ENCODE data around the gene HPCAL1. TPM values are rescaled to one million over a fixed set of nuclear protein-coding genes. Genes with fewer than 3 reads are reported as not detected.

HPCAL1 gene
- total and polyA plus RNA-seq, 5 experiments from 2014 or later: 71.5 to 122 (median 86.2) TPM

DNA sequence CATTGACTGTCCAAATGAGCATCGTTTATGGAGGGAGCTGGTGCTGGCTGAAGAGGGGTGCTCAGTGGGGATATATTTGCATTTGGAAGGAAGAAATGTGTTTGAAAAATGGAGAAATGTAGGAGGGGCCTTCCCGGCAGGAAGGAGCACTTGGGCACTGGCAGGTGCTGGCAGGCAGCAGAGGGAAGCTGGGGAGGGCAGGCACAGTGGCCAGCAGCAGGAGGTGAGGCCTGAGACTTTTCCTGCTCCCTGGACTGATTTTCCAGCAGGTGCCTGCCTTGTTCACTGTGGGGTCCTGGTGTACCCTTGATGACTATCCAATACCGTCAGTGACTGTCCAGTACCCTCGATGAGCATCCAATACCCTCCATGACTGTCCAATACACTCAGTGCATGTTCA lies 20.8 kb upstream of the HPCAL1 start:
- Mint-ChIP-seq H3K27me3 (no peaks in the 10 kb centered on the region), H3K4me3 (no peak overlapping the region), H3K27ac (no peak overlapping the region), H3K36me3 (no peaks in the 10 kb centered on the region), H3K4me1 (peaks cover 8 to 34% (median 16%) of the 10 kb centered on the region in 4 donors), H3K9me3 (no peaks in the 10 kb centered on the region)
- POLR2A ChIA-PET: no interaction called here
- DNase-seq (peak in 1 of 10 donors; percentile 18), ATAC-seq (no peak)

DNA sequence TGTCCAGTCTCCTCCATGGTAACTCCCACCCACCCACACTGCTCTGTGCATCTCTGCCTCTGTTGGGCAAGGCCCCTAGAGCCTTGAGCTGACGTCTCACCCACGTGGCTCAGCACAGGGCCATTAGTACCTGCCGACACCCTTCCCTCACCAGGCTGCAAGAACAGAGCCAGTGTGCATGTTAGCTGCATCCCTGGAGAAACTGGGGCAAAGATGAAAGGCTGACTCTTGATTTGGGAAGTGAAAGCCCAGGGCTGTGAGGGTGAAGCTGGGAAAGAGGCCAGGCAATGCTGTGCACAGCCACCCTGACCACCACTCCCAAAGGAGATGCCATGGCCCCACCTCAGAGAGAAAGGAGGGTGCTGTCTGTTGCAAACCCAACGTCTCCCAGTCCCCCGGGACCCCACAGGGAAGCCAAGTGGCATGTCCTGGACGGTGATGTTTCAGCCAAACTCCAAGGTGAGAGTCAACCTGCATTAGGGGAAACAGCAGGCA lies 20.0 kb upstream of the HPCAL1 start:
- Mint-ChIP-seq H3K27me3 (no peaks in the 10 kb centered on the region), H3K4me1 (peaks cover 8 to 28% (median 11%) of the 10 kb centered on the region in 4 donors), H3K27ac (no peak overlapping the region), H3K4me3 (no peak overlapping the region), H3K9me3 (no peaks in the 10 kb centered on the region), H3K36me3 (no peaks in the 10 kb centered on the region)
- peak in 1 of 10 donors; percentile 19 for DNase-seq
- POLR2A ChIA-PET: no interaction called here
- ATAC-seq: no peak

DNA sequence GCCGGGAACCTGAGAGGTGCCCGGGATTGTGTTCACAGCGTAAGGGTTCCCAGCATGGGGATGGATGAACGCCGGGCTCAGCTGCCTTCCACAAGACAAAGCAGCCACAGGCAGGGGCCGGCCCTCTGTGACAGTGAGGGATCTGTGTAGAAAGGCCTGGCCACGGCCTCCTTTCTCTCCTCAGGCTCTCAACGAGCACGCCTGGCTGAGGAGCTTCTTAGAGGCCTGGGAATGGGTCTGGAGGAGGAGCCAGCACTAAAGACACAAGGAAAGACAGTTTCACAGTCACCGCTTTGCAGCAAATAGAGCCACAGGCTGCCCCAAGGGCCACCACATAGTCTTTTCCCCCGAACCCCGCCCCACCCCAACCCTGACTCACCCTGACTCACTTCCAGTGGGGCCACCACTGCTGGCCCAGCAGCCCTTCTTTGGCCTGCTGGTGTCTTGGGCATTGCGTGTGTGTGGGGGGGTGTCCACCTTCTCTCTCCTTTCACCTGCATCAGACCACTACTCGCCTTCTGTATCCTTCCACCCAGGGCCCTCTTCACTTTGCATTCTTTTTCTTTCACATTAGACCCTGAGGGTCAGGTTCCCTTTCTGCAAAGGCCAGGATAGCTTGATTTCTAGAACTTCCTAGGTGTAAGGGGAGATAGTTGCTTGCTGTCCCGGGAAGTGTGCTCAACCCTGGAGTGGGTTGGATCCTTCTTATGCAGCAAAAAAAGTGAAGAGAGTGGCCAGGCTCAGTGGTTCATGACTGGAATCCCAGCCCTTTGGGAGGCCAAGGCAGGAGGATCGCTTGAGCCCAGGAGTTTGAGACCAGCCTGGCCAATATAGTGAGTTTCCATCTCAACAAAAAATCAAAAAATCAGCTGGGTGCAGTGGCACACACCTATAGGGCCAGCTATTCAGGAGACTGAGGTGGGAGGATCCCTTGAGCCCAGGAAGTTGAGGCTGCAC lies 19.3 kb upstream of the HPCAL1 start:
- peaks cover 4 to 23% (median 6%) of the 10 kb centered on the region in 4 donors for H3K4me1 Mint-ChIP-seq
- peak in 1 of 10 donors; percentile 40 for DNase-seq
- POLR2A ChIA-PET: interaction anchor here (0.6 to 3.7 kb wide), 4 partner anchors 12 to 93 kb away, joined by 3 to 25 read pairs (median 4); partner anchors contain the start of gene HPCAL1

DNA sequence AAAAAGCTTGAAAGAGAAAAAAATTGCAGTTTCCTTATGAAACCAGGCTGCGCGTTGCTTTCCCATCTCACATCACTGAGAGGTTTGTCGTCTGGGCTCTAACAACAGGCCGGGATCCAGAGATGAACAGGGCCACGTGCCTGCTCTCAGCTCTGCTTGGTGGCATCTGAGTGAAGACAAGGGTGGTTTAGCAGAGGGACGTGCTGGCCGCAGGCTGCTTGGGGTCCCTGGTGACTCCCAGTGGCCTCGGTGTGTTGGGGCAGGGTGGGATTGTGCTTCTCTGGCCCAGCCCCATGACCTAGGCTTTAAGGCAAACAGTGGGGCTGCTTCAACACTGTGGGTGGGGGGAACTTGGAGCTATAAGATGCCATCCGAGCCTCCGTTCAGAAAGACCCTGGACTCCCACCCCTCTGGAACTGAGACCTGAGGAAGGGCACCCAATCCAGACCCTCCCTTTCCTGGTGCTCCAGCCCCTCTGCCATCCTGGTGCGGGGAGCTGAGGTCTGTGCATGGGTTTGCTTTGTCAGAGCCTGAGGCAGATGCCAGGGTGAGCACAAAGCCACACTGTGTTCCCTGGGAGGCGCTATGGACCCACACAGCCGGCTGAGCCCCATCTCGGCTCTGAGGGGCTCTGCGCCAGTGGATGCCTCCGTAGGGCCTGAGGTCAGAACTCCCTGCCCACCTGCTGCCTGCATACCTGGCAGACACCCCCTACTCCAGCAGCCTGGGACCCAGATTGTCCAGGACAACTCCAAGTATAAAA lies 18.4 kb upstream of the HPCAL1 start:
- DNase-seq (peak in 1 of 10 donors; percentile 44), ATAC-seq (no peak)
- H3K4me1 Mint-ChIP-seq: peaks cover 0 to 17% (median under 1%) of the 10 kb centered on the region in 4 donors
- no peak overlapping the region for H3K27ac Mint-ChIP-seq
- no peaks in the 10 kb centered on the region for H3K27me3 Mint-ChIP-seq
- no peak overlapping the region for H3K4me3 Mint-ChIP-seq
- POLR2A ChIA-PET: interaction anchor here (0.6 to 3.7 kb wide), 5 partner anchors 13 to 134 kb away, joined by 3 to 25 read pairs (median 4); partner anchors contain the start of gene HPCAL1
- no peaks in the 10 kb centered on the region for H3K36me3 Mint-ChIP-seq
- no peaks in the 10 kb centered on the region for H3K9me3 Mint-ChIP-seq

More for the DNA sequence above, 19.3 kb upstream of the HPCAL1 start:
- Mint-ChIP-seq H3K36me3 (no peaks in the 10 kb centered on the region), H3K9me3 (no peaks in the 10 kb centered on the region), H3K27me3 (no peaks in the 10 kb centered on the region), H3K27ac (no peak overlapping the region), H3K4me3 (no peak overlapping the region)
- no peak for ATAC-seq

DNA sequence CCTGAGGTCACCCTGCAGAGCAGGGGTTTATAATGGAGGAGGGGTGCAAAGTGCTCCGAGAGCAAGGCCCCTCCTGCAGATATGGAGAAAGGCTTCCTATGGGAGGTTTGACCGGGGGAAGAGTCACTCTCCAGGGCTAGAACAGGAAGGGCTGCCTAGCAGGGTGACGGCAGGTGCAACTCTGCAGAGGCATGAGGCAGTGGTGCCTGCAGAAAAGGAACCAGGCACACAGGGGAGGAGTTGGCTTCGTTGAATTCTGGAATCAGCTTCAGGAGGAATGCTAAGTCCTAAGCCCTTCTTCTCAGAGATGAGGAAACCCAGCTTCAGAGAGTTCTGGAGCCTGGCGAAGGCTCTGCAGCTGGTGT lies 17.5 kb upstream of the HPCAL1 start:
- Mint-ChIP-seq H3K27ac (no peak overlapping the region), H3K27me3 (no peaks in the 10 kb centered on the region), H3K36me3 (no peaks in the 10 kb centered on the region), H3K9me3 (no peaks in the 10 kb centered on the region), H3K4me1 (peaks cover 0 to 17% (median under 1%) of the 10 kb centered on the region in 4 donors), H3K4me3 (no peak overlapping the region)
- ATAC-seq (no peak), DNase-seq (no peak)
- POLR2A ChIA-PET: interaction anchor here (3.7 kb wide), 1 partner anchor 17 kb away, joined by 25 read pairs; the partner anchor contains the start of gene HPCAL1

DNA sequence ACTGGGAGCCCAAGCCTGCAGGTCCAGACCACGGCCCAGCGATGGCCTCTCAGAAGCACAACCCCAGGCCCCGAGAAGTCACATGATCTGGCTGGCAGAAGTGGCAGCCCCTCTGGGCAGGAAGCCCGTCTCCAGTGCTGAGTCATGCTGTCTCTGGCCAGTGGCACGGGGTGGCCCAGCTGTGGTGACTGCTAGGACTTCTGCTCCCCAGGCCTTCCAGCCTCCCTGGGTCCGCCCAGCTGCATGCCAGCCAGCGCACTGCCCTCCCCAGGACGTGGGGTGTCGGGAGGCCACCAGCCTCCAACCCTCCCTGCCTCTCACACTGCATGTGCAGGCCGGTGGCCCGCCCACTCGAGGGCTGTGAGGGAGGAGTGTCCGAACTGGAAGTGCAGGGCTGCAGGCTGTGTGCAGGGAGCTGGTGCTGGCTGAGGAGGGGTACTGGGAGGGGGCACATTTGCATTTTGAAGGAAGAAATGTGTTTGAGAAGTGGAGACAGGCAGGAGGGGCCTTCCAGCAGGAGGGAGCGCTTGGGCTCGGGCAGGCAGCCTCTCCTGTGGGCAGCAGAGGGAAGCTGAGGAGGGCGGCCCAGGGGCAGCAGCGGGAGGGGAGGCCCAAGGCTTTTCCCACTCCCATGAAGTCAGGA lies 17.0 kb upstream of the HPCAL1 start:
- Mint-ChIP-seq H3K4me1 (peaks cover 0 to 17% (median under 1%) of the 10 kb centered on the region in 4 donors), H3K36me3 (no peaks in the 10 kb centered on the region), H3K9me3 (no peaks in the 10 kb centered on the region), H3K4me3 (no peak overlapping the region), H3K27ac (no peak overlapping the region), H3K27me3 (no peaks in the 10 kb centered on the region)
- DNase-seq: peak in 1 of 10 donors; percentile 45
- POLR2A ChIA-PET: interaction anchor here (2.0 to 3.7 kb wide), 2 partner anchors 11 to 16 kb away, joined by 10 to 25 read pairs; partner anchors contain the start of gene HPCAL1
- ATAC-seq: no peak

DNA sequence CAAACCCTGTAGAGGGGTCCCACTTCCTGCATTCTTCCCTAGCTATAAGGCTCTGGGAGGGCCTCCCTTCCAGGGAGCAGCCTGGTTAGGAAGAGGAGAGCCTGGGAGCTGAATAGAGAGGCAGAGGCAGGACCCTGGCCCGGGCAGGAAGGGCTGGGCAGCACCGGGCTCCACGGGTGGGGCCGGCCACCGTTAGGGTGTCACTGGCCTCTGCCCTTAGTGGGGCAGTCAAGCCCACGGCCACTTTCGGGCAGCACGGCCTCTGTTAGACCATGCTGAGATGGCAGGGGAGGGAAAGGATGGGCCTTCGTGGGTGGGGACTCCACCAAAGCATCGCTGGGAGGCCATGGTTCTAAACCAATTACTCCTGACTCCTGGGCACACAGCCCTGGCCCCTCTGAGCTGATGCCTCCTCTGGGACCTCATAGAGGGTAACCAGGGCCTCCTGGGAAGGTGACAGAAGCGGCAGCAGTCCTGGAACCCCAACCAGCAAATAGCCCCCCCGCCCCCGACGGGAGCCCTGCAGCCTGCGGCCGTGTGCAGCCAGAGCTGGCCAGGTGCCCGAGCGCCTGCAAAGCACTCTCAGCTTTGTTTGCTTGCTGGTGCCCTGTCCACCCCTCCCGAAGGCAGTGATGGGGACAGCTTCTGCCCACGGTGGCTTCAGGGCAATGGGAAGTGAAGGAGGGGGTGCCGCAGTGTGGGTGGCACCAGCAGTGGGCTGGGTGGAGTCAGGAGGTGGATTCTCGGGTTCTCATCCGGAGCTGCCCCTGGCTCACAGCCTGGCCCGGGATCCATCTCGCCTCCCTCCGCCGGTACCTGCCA lies 16.3 kb upstream of the HPCAL1 start:
- Mint-ChIP-seq H3K9me3 (no peaks in the 10 kb centered on the region), H3K4me3 (no peak overlapping the region), H3K27me3 (no peaks in the 10 kb centered on the region), H3K36me3 (no peaks in the 10 kb centered on the region), H3K4me1 (peaks cover 0 to 17% (median under 1%) of the 10 kb centered on the region in 4 donors), H3K27ac (no peak overlapping the region)
- peak in 1 of 10 donors; percentile 50 for DNase-seq
- no peak for ATAC-seq
- POLR2A ChIA-PET: interaction anchor here (2.0 to 3.7 kb wide), 2 partner anchors 10 to 15 kb away, joined by 10 to 25 read pairs; partner anchors contain the start of gene HPCAL1

DNA sequence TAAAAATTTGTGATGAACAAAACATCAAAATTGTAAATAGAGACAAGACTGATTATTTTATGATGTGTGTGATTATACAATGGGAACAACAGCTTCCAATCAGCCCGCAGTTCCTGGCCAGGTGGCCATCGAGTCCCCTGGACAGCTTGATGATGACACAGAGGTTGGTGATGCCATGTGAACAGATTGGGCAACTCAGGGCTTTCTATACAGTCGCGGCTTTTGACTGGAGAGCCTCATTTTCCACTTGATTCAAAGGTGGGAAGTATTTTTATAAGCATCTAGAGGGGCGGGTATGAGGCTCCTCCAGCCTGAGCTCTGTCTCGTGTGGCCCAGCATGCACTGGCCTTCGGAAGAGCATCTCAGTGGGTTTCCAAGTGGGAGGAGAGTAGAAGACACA lies 14.9 kb upstream of the HPCAL1 start:
- no peaks in the 10 kb centered on the region for H3K9me3 Mint-ChIP-seq
- H3K27ac Mint-ChIP-seq: no peak overlapping the region
- peaks cover 0 to 11% (median under 1%) of the 10 kb centered on the region in 4 donors for H3K4me1 Mint-ChIP-seq
- H3K27me3 Mint-ChIP-seq: no peaks in the 10 kb centered on the region
- POLR2A ChIA-PET: interaction anchor here (0.6 to 2.0 kb wide), 2 partner anchors 9 to 195 kb away, joined by 4 to 10 read pairs; no protein-coding TSS in a partner anchor
- no peak overlapping the region for H3K4me3 Mint-ChIP-seq
- H3K36me3 Mint-ChIP-seq: no peaks in the 10 kb centered on the region
- ATAC-seq: no peak
- DNase-seq: peak in 1 of 10 donors; percentile 14

DNA sequence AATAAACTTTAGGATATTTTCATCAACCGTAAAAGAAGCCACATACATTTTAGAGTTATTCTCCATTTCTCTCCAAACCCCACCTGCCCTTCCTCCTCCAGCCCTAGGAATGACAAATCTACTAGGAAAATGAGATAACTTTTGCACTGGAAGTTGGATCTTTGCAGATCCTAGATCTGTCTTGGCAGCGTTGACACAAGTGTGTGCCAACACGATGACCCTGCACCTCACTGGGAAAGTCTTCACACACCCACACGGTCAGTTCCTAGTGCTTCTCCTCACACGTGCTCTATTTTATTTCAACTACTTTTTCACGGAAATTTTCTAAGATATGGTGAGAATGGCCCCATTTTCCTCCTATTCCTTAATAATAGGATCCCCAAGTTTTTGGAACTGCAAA lies 14.1 kb upstream of the HPCAL1 start:
- H3K9me3 Mint-ChIP-seq: peaks cover 0 to under 1% (median 0%) of the 10 kb centered on the region in 9 donors
- H3K4me3 Mint-ChIP-seq: no peak overlapping the region
- POLR2A ChIA-PET: interaction anchor here (0.6 kb wide), 1 partner anchor 13 kb away, joined by 3 read pairs; no protein-coding TSS in a partner anchor
- H3K27ac Mint-ChIP-seq: peak overlapping the region in 1 of 10 donors; percentile 38
- ATAC-seq (no peak), DNase-seq (peak in 1 of 10 donors; percentile 15)
- peaks cover 0 to 9% (median 0%) of the 10 kb centered on the region in 4 donors for H3K4me1 Mint-ChIP-seq
- no peaks in the 10 kb centered on the region for H3K36me3 Mint-ChIP-seq
- no peaks in the 10 kb centered on the region for H3K27me3 Mint-ChIP-seq

DNA sequence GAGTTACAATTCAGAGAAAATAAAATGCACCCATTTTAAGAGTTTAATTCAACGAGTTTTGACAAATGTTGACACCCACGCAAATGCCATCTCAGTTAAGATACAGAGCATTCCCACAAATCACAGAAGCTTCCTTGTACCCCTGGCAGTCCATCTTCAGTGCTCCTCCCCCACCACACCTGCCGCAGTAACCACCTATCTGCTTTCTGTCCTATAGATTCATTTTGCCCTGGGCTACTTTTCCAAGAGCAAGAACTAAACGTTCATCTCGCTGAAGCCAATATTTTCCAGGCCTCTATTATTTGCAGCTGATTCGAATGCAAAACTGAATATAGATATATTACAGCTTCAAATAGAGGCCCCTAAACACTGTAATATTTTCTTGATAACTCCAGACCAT lies 13.4 kb upstream of the HPCAL1 start:
- Mint-ChIP-seq H3K36me3 (peaks cover 0 to 5% (median 1%) of the 10 kb centered on the region in 3 donors), H3K27ac (peak overlapping the region in 1 of 10 donors; percentile 58), H3K27me3 (no peaks in the 10 kb centered on the region), H3K4me3 (no peak overlapping the region), H3K9me3 (peaks cover 0 to 7% (median 3%) of the 10 kb centered on the region in 9 donors), H3K4me1 (peaks cover 0 to 8% (median 0%) of the 10 kb centered on the region in 4 donors)
- ATAC-seq: no peak
- POLR2A ChIA-PET: interaction anchor here (0.6 kb wide), 1 partner anchor 12 kb away, joined by 3 read pairs; no protein-coding TSS in a partner anchor
- no peak for DNase-seq

DNA sequence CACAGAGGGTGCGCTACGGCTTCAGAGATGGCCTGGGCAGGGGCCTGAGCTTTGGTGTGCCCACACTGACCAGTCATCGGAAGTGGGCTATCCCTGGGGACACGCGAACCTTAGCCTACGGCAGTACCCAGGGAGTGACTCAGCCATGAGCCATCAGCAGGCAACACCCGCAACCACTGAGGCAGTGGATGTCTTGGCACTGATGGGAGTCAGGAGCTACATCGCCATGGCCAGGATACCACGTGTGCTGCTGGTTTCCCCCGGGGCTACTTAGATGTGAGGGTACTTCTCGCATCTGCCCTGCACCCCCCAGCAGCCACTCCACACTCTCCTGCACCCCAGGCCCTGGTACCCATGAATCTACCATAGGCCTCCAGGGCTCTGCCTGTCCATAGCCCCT lies 12.8 kb upstream of the HPCAL1 start:
- H3K4me1 Mint-ChIP-seq: peaks cover 0 to 8% (median 0%) of the 10 kb centered on the region in 4 donors
- no peak for DNase-seq
- no peak for ATAC-seq
- H3K27me3 Mint-ChIP-seq: no peaks in the 10 kb centered on the region
- H3K4me3 Mint-ChIP-seq: no peak overlapping the region
- peaks cover 0 to 10% (median 3%) of the 10 kb centered on the region in 9 donors for H3K9me3 Mint-ChIP-seq
- peaks cover 0 to 7% (median 2%) of the 10 kb centered on the region in 3 donors for H3K36me3 Mint-ChIP-seq
- H3K27ac Mint-ChIP-seq: no peak overlapping the region
- POLR2A ChIA-PET: no interaction called here
